Stimulated activated CD4-positive, alpha-beta T cell treated with anti-CD3 and anti-CD28 coated beads, Interleukin-15, amount 100 ng/mL, for 24 hours (primary cell): ENCODE measurements around the gene B3GALT5.

ENCODE experiments used
- DNase-seq: peaks from one replicate; pipeline ENCODE4 v3.0.0-alpha.2; 2020

The B3GALT5 gene

DNA sequence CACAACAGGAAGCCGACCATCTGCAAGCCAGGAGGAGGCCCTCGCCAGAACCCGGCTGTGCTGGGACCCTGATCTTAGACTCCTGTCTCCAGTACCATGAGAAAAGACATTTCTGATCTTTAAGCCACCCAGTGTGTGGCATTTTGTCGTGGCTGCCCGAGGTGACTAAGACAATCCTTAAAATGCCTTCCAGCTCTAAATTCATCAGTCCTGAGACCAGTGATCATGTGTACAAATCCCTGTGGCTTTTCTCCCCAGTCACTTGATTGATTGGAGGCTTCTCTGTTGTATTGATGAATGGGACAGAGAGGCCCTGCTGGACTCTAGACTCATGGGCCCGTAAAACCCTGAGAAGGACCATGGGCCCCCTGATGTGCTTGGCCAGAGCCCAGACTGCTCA, 36.1 kb downstream of the B3GALT5 start:
- DNase-seq = no peak

GRCh38 chr21:39649526-39649925, 36.8 kb downstream of the B3GALT5 start:
- no peak for DNase-seq

- no peak for DNase-seq
Observed at GRCh38 chr21:39650306-39650705, 37.6 kb downstream of the B3GALT5 start.

- no peak for DNase-seq
Observed at GRCh38 chr21:39650801-39651200, 38.1 kb downstream of the B3GALT5 start.

GRCh38 chr21:39651206-39651605, 38.5 kb downstream of the B3GALT5 start:
- no peak for DNase-seq

DNA sequence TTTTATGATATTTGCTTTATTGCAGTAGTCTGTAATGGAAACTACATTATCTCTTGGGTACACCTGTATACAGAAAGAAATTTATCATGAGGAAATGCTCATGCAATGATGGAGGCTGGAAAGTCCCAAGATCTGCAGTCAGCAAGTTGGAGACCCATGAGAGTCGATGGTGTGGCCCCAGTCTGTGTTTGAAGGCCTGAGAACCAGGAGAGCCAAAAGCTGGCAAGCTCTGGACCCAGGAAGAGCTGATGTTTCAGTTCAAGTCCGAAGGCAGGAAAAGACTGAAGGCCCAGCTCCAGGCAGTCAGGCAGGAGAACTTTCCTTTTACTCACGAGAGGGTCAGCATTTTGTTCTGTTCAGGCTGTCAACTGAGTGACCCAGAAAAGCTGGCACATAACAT, 42.2 kb downstream of the B3GALT5 start:
- DNase-seq = no peak

DNA sequence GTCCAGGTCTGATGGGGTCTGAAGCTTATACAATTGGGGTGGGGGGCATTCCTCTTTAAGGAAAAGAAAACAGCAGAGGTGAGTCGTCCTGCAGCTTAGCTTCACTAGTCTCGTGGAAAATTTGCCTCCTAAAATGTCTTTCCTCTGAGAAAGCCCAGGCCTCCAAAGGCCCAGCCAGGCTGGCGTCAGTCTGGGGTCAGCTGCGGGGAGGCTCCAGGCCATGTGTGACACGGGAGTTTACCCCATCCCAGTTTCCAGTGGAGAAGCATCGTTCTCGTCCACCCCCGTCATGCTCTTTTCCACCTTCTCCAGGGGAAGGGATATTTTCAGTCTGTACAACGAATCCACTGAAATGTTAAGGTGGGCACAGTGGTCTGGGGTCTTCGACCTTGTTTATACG, 42.8 kb downstream of the B3GALT5 start:
- no peak for DNase-seq

GRCh38 chr21:39656209-39656608, 43.5 kb downstream of the B3GALT5 start:
- no peak for DNase-seq

GRCh38 chr21:39657091-39657689, 44.5 kb downstream of the B3GALT5 start:
- no peak for DNase-seq

DNA sequence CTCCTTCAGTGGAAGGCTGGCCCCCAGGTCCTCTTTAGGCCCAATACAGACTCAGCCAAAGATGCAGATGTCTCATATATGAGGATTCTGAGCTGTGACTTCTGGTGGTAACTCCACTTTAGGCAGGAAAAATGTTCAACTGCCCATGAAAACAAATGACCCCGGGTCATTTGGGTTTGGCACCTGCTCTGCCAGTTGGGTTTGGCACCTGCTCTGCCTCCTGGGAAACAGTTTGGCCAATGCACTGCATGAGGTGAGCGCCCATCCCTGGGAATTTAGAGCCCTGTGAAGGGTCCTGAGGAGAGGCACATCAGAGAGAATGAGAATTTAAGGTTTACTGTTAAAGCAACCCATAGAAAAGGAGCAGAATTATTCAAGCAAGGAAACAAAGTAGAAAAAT, 45.3 kb downstream of the B3GALT5 start:
- DNase-seq = no peak

GRCh38 chr21:39659070-39659815, 46.5 kb downstream of the B3GALT5 start:
- no peak for DNase-seq

DNA sequence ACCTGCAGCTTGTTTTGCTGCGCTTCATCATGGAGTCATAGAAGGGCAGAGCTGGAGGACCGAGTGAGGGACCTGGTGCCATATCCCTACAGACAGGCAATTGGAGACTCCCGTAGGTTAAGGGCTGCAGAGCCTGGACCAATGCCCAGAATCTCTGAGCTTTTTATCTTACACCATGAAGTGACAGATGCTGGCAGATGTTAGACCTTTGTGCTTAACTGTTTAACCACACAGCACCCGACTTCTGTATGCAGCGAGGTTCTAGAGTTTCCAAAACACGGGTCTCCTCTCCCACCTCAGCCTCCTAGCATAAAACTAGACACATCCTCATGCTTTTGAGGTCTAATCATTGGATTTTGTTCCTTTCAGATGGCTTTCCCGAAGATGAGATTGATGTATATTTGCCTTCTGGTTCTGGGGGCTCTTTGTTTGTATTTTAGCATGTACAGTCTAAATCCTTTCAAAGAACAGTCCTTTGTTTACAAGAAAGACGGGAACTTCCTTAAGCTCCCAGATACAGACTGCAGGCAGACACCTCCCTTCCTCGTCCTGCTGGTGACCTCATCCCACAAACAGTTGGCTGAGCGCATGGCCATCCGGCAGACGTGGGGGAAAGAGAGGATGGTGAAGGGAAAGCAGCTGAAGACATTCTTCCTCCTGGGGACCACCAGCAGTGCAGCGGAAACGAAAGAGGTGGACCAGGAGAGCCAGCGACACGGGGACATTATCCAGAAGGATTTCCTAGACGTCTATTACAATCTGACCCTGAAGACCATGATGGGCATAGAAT, 47.6 kb downstream of the B3GALT5 start:
- no peak for DNase-seq

GRCh38 chr21:39661121-39661520, 48.4 kb downstream of the B3GALT5 start:
- no peak for DNase-seq

GRCh38 chr21:39661740-39662139, 49.0 kb downstream of the B3GALT5 start:
- no peak for DNase-seq

- DNase-seq = no peak
Observed at GRCh38 chr21:39662411-39662953, 49.7 kb downstream of the B3GALT5 start.

DNA sequence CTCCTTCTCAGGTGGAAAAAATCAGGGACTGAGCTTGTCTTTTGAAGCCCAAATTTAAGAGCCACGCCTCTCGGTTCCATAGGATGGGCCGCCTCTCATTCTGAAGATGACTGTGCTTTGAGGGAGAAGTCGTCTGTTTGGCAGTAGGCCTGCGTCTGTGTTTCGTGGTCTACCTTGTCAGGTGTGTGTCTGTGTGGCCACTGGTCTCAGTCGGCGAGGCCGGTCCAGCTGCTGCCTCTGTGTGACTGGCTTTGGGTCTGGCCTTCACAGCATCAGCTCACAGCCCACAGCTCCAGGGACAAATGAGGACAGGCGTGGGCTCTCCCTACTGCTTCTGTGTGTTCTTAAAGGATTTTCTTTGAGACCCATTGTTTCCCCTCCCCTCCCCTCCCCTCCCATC, 50.3 kb downstream of the B3GALT5 start:
- no peak for DNase-seq

- no peak for DNase-seq
Observed at GRCh38 chr21:39663742-39664492, 51.2 kb downstream of the B3GALT5 start.

- DNase-seq = no peak
Observed at GRCh38 chr21:39664586-39664985, 51.8 kb downstream of the B3GALT5 start.

- DNase-seq = no peak
Observed at GRCh38 chr21:39666026-39666425, 53.3 kb downstream of the B3GALT5 start.

DNA sequence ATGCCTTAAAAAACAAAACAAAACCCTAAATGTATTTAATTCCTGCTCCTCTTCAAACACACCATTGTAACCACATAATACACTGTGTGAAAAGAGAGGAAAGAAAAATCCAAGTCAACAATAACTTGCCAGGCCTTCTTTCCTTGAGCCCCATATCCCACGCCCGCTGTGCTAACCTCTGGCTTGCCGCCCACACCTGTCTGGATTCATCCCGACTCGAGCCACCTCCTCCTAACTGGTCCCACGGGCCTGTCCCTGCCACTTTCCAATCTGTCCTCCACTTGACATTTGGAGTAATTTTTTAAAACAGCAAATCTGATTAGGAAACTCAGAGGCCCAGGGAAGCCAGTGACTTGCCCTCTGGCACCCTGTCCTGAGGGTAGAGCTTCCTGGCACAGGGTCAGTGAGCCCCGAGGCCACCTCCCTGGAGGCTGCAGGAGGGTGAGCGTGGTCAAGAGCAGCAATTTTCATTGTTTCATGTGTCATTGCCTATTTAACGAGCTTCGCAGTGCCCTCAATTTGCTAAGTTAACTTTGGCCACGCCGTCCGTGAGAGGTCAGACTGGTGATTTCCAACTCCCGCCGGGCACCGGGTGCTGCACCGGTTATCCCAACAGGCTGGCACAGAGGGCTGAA, 54.1 kb downstream of the B3GALT5 start:
- DNase-seq = no peak

GRCh38 chr21:39667353-39667891, 54.7 kb downstream of the B3GALT5 start:
- no peak for DNase-seq

- no peak for DNase-seq
Observed at GRCh38 chr21:39668369-39668768, 55.6 kb downstream of the B3GALT5 start.
